SIG-M5 treated with dmso at 0.1 percent for 504 hours (cell line): ENCODE results near the gene NTSR1.

Source experiments
- DNase-seq: peaks from one replicate; lab custom pipeline; 2025; ENCODE audit not compliant: unreplicated experiment; lab: John Stamatoyannopoulos, UW

NTSR1 gene

GRCh38 chr20:62797671-62798532, 89.3 kb downstream of the NTSR1 start:
- no peak for DNase-seq

- DNase-seq = no peak
Observed at GRCh38 chr20:62799036-62799435, 90.4 kb downstream of the NTSR1 start.

- DNase-seq = no peak
Observed at GRCh38 chr20:62799459-62799858, 90.8 kb downstream of the NTSR1 start.

- DNase-seq = no peak
Observed at GRCh38 chr20:62799873-62800272, 91.2 kb downstream of the NTSR1 start.

GRCh38 chr20:62800314-62801259, 92.0 kb downstream of the NTSR1 start:
- no peak for DNase-seq

GRCh38 chr20:62801284-62802010, 92.8 kb downstream of the NTSR1 start:
- no peak for DNase-seq

GRCh38 chr20:62802026-62802712, 93.5 kb downstream of the NTSR1 start:
- no peak for DNase-seq

GRCh38 chr20:62804021-62804626, 95.5 kb downstream of the NTSR1 start:
- DNase-seq = peak; percentile 47

- DNase-seq = peak; percentile 56
Observed at GRCh38 chr20:62804627-62805154, 96.1 kb downstream of the NTSR1 start, which contains the start of gene OGFR. Gene OGFR, plus strand, starts transcription at chr20:62804835. Its CDS starts 25 bp downstream, at chr20:62804860.

GRCh38 chr20:62805155-62805710, 96.6 kb downstream of the NTSR1 start:
- DNase-seq = no peak

- DNase-seq = peak; percentile 47
Observed at GRCh38 chr20:62805711-62806382, 97.2 kb downstream of the NTSR1 start.

- DNase-seq = no peak
Observed at GRCh38 chr20:62806383-62807050, 97.9 kb downstream of the NTSR1 start.

GRCh38 chr20:62807444-62808210, 99.0 kb downstream of the NTSR1 start:
- DNase-seq = no peak

GRCh38 chr20:62808211-62808865, 99.7 kb downstream of the NTSR1 start:
- peak; percentile 55 for DNase-seq

GRCh38 chr20:62809530-62810428, 101.1 kb downstream of the NTSR1 start:
- no peak for DNase-seq

GRCh38 chr20:62811320-62811719, 102.7 kb downstream of the NTSR1 start:
- DNase-seq = no peak
